Measurements from ENCODE around the gene TYW3.

GRCh38 chr1:74697832-74698231 is 35.1 kb upstream of the TYW3 start:
- TF ChIP-seq CTCF (IDR thresholded peaks at IDR 0.05; ENCODE audit: borderline replicate concordance, extremely low read depth, low read length, poor library complexity, severe bottlenecking) (no peak), EZH2 (IDR thresholded peaks at IDR 0.05; ENCODE audit: borderline replicate concordance, low read depth, low read length, severe bottlenecking) (no peak)
